ENCODE measurements around the gene RTL1.

DNA sequence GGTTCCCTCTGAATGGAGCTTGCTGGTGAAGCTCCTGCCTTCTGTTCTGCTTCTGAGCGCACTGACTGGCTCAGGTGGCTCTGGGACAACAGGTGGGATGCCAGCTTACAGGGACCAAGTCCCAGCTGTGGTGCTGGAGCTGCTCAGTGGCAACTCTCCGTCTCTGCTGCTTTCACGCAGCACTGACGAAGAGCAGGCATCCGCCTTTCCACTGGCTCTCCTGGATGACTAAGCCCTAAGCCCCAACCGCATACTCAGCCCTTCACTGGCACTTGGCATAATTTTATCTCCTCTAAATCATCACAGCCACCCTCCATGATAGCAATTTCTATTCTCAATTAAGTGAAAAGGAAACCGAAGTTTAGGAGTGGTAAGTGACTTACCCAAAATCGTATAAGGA is 3.7 kb upstream of the RTL1 start:
- no peak for TF ChIP-seq CTCF (conservative IDR thresholded peaks at IDR 0.05; ENCODE audit: low read depth, low read length)
- TF ChIP-seq EZH2 (IDR thresholded peaks at IDR 0.05; ENCODE audit: low read length, unreplicated experiment) = no peak

All from PC-3 (cell line).